Neural progenitor cell (in vitro differentiated cells): Measurements from ENCODE around the gene CHGA.

Experiments used
- CTCF ChIP-seq: fragments of 200-600 bp; sonication (generic); IDR thresholded peaks from 2 replicates; pipeline ENCODE4 v1.5.1; 2017; ENCODE audit warnings: antibody characterized with exemption, mild to moderate bottlenecking
- EZH2 ChIP-seq: fragments of 200-600 bp; sonication (generic); IDR thresholded peaks from 2 replicates; pipeline ENCODE4 v1.6.1; 2017; ENCODE audit warnings: antibody characterized with exemption, mild to moderate bottlenecking, moderate library complexity

- TF ChIP-seq CTCF (no peak), EZH2 (no peak)
Observed at GRCh38 chr14:92982956-92983355, 60.0 kb downstream of the CHGA start.
